ENCODE measurements around the gene ORM2. TPM values are rescaled to one million over a fixed set of nuclear protein-coding genes. Genes with fewer than 3 reads are reported as not detected.
A peak's percentile ranks its signal among the peaks of the same experiment; 100 is the strongest.

ORM2 gene
- total and polyA plus RNA-seq, 2 of the 4 experiments (the other 2 are of a cell fraction) = not detected

DNA sequence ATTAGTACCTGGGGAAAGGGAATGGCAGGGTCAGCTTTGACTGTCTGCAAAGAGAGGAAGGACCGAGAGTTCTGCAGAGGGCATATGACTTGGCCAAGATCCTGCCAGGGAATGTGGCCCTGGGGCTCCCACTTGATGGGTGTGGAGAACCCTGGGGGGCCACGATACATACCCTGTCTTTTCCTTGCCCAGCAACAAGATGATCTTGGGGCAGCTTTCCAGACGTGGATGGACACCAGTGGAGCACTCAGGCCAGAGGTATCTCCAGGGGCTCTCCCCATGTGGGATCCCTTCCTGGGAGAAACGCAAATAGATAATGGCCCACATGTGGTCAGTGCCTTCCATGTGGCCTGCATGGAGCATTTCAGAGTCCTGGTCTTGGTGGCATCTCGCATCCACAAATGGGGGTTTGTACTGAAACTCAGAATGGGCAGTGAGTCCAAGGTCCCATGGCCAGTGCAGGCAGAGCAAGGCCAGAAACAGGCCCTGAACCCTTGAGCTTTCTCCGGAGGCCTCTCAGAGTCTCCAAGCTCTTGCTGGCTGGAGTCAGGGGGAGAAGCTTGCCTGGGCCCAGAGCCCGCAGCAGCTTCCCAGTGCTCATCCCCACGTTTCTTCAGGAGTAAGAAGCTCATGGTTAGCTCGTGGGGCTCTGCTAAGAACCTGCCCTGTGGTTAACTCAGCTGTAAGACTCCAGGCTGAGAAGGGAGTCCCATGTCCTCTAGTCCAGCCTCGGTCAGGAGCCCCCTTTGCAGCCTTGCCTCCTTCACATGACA is 25.1 kb upstream of the ORM2 start (continued):
- TF ChIP-seq CHD1 (IDR thresholded peaks at IDR 0.05; ENCODE audit: low read depth, low read length) = no peak

DNA sequence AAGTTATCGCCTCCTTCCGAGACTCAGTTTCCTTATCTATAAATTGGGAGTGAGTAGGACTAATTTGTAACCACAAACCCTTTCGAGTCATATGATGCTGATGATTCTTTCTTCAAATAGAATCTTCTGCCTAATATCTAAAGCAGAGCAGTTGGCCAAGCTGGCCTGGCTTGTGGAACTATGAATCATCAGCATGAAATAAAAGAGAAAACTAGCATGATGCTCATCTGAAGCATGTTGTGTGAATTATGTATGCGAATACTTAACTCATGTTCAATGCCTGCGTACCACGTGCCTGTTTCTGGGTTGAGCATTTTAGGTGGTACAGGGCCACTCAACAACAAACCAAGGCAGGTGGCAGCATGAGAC is 21.8 kb upstream of the ORM2 start:
- 89% methylated on average over 3 of the region's 6 CpGs; no CpG with 5 or more reads in 1 of the 2 experiments for WGBS, 2 experiments (ENCODE audit: extremely low coverage in 2 of 2, insufficient read length in 1 of 2)
- no peak overlapping the region for H4K8ac ChIP-seq (ENCODE audit: low read depth in 2 of 2, low read length in 2 of 2)
- peak; percentile 71 for DNase-seq
- 0 out of 2 replicates have a peak, but pooled peaks cover 4% of the 10 kb centered on the region for H3K9me1 ChIP-seq (ENCODE audit: insufficient read depth, low read length)
- H3K56ac ChIP-seq (ENCODE audit: extremely low read depth, insufficient read depth, low read length) = no peak overlapping the region
- intact Hi-C loops (cut with micrococcal nuclease) (no loop called here), in situ Hi-C loops (cut with MboI; ENCODE audit: low sequenced_read_pairs) (no loop called here), dilution Hi-C loops (cut with HindIII; ENCODE audit: low sequenced_read_pairs, unreplicated experiment) (no loop called here)
- H3K9ac ChIP-seq (ENCODE audit: low read depth, low read length) = no peak overlapping the region
- H3K4me3 ChIP-seq (ENCODE audit: insufficient read depth, low read depth, low read length) = no peak overlapping the region
- H4K91ac ChIP-seq (ENCODE audit: insufficient read depth, low read depth, low read length) = no peak overlapping the region
- H2AK5ac ChIP-seq (ENCODE audit: low read depth, low read length) = no peak overlapping the region
- H3K27ac ChIP-seq (ENCODE audit: insufficient read depth, low read length) = no peak overlapping the region
- ChIA-PET POLR2A (ENCODE audit: unreplicated experiment) (no interaction called here), CTCF (no interaction called here)
- H4K20me1 ChIP-seq (ENCODE audit: insufficient read depth, low read length) = no peaks in the 10 kb centered on the region
- no peak overlapping the region for H3K23ac ChIP-seq (ENCODE audit: low read depth, low read length)
- peaks cover 5% of the 10 kb centered on the region; the same call in 1 of the 2 replicates for H3K4me1 ChIP-seq (ENCODE audit: control insufficient read depth, insufficient read depth, low read length)
- H2AFZ ChIP-seq (replicated peaks; ENCODE audit: low read length, poor library complexity) = no peak overlapping the region
- no peak overlapping the region for H4K5ac ChIP-seq (ENCODE audit: low read depth, low read length)
- no peak overlapping the region for H2AK9ac ChIP-seq (replicated peaks; ENCODE audit: low read depth, low read length, poor library complexity)
- H2BK20ac ChIP-seq (ENCODE audit: low read depth, low read length) = no peak overlapping the region
- H3K36me3 ChIP-seq (ENCODE audit: control insufficient read depth, insufficient read depth, low read length) = peaks cover 15% of the 10 kb centered on the region
- H3K14ac ChIP-seq (replicated peaks; ENCODE audit: low read depth, low read length) = no peak overlapping the region
- no peak overlapping the region for H2BK15ac ChIP-seq (ENCODE audit: low read depth, low read length)
- H3K9me3 ChIP-seq (ENCODE audit: control insufficient read depth, insufficient read depth, low read length) = no peaks in the 10 kb centered on the region
- no peak overlapping the region for H2BK5ac ChIP-seq (ENCODE audit: low read depth, low read length, poor library complexity, severe bottlenecking)
- no peaks in the 10 kb centered on the region for H3K79me1 ChIP-seq (ENCODE audit: low read depth in 1 of 2, low read length in 2 of 2)
- no peak overlapping the region for H3K4me2 ChIP-seq (ENCODE audit: low read depth, low read length)
- no peak overlapping the region for H2BK120ac ChIP-seq (ENCODE audit: low read depth, low read length)
- H3K18ac ChIP-seq (ENCODE audit: low read depth, low read length) = no peak overlapping the region
- ATAC-seq (ENCODE audit: low read depth) = peak; percentile 33; the same call in 1 of the 2 replicates
- BruUV-seq (replicated peaks) = no TSS peak
- no peak overlapping the region for H3K4ac ChIP-seq (ENCODE audit: low read depth, low read length)
- H3K27me3 ChIP-seq (ENCODE audit: control insufficient read depth, insufficient read depth, low read length) = no peaks in the 10 kb centered on the region
- TF ChIP-seq CEBPB (IDR thresholded peaks at IDR 0.05; ENCODE audit: low read depth, low read length) (no peak), RCOR1 (IDR thresholded peaks at IDR 0.05; ENCODE audit: insufficient replicate concordance, low read length) (no peak), POLR2A (IDR thresholded peaks at IDR 0.05; ENCODE audit: low read depth, low read length) (no peak), MAFK (IDR thresholded peaks at IDR 0.05; ENCODE audit: low read depth, low read length) (no peak), MAZ (IDR thresholded peaks at IDR 0.05; ENCODE audit: borderline replicate concordance, low read depth, low read length) (no peak), NFE2L2 (IDR thresholded peaks at IDR 0.05; ENCODE audit: low read depth, low read length) (no peak), MXI1 (IDR thresholded peaks at IDR 0.05; ENCODE audit: borderline replicate concordance, low read depth, low read length) (no peak), BHLHE40 (IDR thresholded peaks at IDR 0.05; ENCODE audit: low read depth, low read length) (no peak), FOS (IDR thresholded peaks at IDR 0.05; ENCODE audit: low read depth, low read length) (no peak), RAD21 (IDR thresholded peaks at IDR 0.05; ENCODE audit: low read length) (no peak)
- TF ChIP-seq, protein P1, sequence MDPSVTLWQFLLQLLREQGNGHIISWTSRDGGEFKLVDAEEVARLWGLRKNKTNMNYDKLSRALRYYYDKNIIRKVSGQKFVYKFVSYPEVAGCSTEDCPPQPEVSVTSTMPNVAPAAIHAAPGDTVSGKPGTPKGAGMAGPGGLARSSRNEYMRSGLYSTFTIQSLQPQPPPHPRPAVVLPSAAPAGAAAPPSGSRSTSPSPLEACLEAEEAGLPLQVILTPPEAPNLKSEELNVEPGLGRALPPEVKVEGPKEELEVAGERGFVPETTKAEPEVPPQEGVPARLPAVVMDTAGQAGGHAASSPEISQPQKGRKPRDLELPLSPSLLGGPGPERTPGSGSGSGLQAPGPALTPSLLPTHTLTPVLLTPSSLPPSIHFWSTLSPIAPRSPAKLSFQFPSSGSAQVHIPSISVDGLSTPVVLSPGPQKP (IDR thresholded peaks at IDR 0.05; ENCODE audit: borderline replicate concordance, low read depth, low read length) = no peak
- TF ChIP-seq, protein P2, sequence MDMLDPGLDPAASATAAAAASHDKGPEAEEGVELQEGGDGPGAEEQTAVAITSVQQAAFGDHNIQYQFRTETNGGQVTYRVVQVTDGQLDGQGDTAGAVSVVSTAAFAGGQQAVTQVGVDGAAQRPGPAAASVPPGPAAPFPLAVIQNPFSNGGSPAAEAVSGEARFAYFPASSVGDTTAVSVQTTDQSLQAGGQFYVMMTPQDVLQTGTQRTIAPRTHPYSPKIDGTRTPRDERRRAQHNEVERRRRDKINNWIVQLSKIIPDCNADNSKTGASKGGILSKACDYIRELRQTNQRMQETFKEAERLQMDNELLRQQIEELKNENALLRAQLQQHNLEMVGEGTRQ (IDR thresholded peaks at IDR 0.05; ENCODE audit: low read depth, low read length) = no peak
- TF ChIP-seq, protein P3, sequence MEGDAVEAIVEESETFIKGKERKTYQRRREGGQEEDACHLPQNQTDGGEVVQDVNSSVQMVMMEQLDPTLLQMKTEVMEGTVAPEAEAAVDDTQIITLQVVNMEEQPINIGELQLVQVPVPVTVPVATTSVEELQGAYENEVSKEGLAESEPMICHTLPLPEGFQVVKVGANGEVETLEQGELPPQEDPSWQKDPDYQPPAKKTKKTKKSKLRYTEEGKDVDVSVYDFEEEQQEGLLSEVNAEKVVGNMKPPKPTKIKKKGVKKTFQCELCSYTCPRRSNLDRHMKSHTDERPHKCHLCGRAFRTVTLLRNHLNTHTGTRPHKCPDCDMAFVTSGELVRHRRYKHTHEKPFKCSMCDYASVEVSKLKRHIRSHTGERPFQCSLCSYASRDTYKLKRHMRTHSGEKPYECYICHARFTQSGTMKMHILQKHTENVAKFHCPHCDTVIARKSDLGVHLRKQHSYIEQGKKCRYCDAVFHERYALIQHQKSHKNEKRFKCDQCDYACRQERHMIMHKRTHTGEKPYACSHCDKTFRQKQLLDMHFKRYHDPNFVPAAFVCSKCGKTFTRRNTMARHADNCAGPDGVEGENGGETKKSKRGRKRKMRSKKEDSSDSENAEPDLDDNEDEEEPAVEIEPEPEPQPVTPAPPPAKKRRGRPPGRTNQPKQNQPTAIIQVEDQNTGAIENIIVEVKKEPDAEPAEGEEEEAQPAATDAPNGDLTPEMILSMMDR (conservative IDR thresholded peaks at IDR 0.05; ENCODE audit: low read depth, low read length) = no peak

Data from IMR-90 (cell line).